Stimulated activated CD4-positive, alpha-beta T cell treated with anti-CD3 and anti-CD28 coated beads, Interleukin-1b, Interleukin-23, amount 100 ng/mL, for 1 hour (primary cell): ENCODE results near the gene USP5.
"Not testable (repeated sequence)": the region's sequence is repeated elsewhere in the genome, so short reads cannot be mapped to it uniquely, and the experiment has no call there.

Source experiments
- DNase-seq, 2 donors: peaks; one replicate each; pipeline ENCODE4 v3.0.0-alpha.2; 2020; ENCODE audit warnings: low read depth in 2 of 2

USP5 gene

GRCh38 chr12:6865307-6865706 lies 13.4 kb downstream of the USP5 start:
- DNase-seq = not testable (repeated sequence)

- no peak for DNase-seq
Observed at GRCh38 chr12:6866163-6866919, 14.4 kb downstream of the USP5 start.

- DNase-seq = no peak
Observed at GRCh38 chr12:6866920-6867412, 15.0 kb downstream of the USP5 start.

DNA sequence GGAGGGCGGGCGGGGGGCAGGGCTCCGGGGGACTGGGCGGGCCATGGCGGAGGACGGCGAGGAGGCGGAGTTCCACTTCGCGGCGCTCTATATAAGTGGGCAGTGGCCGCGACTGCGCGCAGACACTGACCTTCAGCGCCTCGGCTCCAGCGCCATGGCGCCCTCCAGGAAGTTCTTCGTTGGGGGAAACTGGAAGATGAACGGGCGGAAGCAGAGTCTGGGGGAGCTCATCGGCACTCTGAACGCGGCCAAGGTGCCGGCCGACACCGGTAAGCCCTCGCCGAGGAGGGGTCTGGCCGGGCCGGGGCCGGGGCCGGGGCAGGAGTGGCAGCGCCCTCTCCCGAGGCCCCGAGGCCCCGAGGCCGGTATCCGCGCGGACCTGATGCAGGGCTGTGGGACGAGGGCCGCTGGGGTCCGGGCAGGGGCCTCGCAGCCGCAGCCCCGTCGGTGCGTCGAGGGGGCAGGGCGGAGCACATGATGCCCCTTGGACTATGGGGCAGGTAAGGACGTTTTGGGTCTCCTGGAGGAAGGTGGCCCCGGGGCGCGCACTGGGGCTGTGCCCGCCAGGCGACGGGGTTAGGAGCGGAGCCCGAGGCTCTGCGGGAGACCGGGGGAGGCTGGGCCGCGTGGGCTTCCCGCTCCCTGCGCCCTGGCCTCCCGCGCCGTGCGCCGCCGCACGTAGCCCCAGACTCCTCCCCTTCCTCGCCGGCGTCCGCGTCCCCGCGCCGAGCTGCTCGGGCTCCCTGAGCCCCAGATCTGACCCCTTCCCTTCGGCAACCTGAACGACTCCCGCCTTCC lies 15.7 kb downstream of the USP5 start, which contains the start of gene TPI1:
Gene TPI1 (plus strand): TSS at position 119 of the 798 bp plus-strand sequence. CDS start 36 bp downstream, at position 155.
- peak; percentile 63 to 65 for DNase-seq

DNA sequence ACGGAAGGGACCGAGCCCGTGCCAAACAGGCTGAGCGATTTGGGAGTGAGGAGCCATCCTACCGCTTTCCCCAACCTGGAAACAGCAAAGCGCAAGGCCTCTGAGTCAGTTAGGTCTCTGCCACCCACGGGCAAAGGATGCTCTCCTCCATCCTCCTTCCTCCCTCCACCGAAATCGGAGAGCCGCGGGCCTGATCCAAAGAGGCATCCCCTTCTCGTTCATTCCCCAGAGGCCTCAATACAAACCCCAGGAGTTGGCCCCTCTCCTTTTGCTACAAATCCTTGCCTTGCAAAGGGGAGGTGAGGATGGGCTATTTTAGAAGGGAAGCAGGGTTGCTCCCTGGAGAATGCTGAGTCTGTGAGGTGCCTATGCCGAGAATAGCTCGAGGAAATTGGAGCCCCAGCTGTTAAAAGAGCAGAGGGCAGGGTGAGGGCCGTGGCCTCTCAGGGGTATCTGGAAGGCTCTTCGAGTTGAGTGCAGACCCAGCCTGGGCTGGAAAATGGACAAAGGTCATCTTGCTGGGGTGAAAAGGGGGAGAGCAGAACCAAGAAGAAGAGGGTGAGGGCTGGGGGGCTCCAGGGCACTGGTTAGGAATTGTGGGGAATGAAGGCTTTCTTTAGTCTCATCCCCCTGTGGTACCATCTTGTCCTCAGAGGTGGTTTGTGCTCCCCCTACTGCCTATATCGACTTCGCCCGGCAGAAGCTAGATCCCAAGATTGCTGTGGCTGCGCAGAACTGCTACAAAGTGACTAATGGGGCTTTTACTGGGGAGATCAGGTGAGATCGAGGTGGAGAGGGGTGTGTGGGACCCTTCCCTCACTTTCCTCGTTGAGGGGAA lies 16.5 kb downstream of the USP5 start:
- no peak for DNase-seq

- peak; percentile 75 to 77 for DNase-seq
Observed at GRCh38 chr12:6869049-6870021, 17.4 kb downstream of the USP5 start.

- DNase-seq = not testable (repeated sequence)
Observed at GRCh38 chr12:6870304-6870703, 18.4 kb downstream of the USP5 start.

DNA sequence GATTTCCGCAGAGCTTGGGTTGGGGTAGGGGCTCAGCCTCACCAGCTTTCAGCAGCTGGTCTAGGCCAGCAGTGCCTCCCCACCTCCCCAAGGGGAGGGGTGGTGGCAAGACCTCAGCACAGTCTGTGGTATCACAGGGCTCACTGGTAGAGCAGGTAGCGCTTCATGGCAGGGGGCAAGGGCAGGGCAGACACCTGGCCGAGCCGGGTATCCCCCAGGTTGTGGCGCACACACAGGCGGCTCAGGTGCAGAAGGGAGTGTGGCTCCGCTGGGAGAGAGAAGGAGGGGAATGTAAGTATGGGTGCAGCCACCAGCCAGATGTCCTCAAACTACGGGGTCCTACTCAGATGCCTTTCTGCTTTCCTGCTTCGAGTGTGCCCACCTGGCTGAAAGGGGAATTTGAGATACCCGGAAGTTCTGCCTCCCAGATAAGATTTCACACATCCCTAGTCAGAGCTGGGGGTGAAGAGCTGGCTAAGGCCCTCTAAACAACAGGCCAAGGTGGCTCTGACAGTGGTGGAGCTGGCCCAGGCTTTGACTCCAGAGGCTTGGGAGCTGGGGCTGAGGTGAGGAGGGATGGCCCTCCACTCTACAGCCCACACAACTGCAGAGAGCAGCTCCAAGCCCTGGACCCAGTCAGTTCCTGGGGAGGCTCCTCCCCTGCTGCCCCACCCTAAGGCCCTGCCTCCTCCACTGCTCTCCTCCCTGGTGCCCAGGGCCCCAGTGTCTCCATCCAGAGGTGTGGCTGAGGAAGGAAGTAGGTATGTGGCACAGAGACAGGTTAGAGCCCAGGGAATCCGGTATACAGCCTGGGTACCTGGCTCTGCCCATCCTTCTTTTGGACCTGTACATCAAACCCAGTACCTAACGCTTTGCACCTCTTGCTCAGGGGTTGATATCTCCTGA lies 19.4 kb downstream of the USP5 start:
- no peak for DNase-seq

GRCh38 chr12:6872073-6873048 lies 20.4 kb downstream of the USP5 start:
- peak; percentile 54 to 78 for DNase-seq

DNA sequence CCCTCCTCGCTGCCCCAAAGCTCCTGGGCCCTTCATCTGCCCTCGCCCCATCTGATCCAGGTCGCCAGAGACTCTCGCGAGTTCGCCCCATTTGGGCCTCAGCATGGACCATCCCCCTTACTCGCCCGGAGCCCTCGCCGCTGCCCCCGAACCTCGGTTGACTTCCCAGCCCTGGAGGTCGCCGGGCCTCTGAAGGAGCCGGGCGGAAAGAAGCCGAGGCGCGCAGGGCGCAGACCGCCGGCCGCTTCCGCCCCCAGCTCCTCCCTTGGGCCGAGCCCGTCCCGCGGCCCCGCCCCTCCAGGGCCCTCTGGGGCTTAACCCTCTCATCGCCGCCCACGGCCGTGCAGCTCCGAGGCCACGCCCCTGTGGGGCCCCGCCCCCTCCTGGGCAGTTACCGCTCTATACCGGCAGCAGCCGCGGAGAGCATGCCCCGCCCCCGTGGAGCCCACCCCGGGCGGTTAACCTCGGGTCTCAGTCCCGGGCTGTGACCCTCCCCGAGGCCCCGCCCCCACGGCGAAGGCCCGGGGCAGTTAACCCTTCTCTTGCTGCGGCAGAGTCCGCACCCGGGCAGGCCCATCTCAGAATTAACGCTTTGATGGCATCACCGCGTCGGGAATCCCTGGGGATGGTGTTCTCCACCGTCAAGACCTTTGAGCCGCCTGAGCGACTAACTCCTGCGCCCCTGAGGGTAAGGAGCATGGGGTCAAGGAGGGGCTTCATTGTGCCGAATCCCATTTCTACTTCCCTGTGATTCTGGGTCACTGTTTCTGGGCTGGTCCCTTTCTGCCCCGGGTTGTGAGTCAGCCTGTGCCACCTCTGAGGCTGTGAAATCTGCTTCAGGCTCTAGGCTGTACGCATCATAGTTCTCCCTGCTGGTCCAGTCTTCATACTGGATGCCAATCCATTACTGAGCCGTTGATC lies 21.4 kb downstream of the USP5 start, which contains the start of gene SPSB2:
Gene SPSB2 (minus strand): TSS at position 210 of the 921 bp plus-strand sequence. CDS start 402 bp downstream, outside the sequence.
- DNase-seq = peak; percentile 97 to 100

DNA sequence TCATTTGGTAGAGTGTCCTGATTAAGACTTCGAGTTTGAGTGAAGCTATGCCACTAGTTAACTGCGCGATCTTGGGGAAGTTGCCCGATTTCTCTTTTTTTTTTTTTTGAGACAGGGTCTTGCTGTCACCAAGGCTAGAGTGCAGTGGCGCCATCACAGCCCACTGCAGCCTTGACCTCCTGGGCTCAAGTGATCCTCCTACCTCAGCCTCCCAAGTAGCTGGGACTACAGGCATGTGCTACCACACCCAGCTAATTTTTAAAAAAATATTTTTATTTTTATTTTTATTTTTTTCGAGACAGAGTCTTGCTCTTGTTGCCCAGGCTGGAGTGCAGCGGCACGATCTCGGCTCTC lies 22.0 kb downstream of the USP5 start:
- not testable (repeated sequence) for DNase-seq

DNA sequence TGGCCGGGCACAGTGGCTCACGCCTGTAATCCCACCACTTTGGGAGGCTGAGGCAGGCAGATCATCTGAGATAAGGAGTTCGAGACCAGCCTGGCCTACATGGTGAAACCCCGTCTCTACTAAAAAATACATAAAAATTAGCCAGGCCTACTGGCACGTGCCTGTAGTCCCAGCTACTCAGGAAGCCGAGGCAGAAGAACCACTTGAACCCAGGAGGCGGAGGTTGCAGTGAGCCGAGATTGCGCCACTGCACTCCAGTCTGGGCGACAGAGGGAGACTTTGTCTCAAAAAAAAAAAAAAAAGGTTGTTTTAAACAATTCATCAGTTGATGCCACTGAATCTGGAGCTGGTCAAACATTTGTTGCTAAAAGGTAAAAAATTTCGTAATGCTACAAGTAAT lies 27.9 kb downstream of the USP5 start:
- DNase-seq = not testable (repeated sequence)

- no peak for DNase-seq
Observed at GRCh38 chr12:6883252-6883651, 31.3 kb downstream of the USP5 start.

DNA sequence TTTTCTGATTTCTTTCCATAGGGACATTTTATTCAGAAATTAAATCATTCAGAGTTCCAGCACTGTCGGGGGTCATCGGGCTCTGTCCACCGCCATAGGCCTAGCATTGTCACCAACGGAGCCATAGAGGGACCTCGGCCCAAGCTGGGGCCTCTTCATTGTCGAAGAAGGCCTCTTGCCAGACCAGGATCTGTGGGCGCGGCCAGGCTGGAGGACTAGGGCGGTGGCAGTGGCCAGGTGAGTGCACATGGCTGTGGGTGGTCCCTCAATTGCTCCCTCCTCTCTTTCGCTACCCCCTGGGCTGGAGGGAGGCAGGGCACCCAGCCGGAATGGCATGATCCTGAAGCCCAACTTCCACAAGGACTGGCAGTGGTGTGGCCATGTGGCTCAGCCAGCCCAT lies 31.7 kb downstream of the USP5 start:
- no peak for DNase-seq

- DNase-seq = no peak
Observed at GRCh38 chr12:6884539-6884938, 32.6 kb downstream of the USP5 start.

DNA sequence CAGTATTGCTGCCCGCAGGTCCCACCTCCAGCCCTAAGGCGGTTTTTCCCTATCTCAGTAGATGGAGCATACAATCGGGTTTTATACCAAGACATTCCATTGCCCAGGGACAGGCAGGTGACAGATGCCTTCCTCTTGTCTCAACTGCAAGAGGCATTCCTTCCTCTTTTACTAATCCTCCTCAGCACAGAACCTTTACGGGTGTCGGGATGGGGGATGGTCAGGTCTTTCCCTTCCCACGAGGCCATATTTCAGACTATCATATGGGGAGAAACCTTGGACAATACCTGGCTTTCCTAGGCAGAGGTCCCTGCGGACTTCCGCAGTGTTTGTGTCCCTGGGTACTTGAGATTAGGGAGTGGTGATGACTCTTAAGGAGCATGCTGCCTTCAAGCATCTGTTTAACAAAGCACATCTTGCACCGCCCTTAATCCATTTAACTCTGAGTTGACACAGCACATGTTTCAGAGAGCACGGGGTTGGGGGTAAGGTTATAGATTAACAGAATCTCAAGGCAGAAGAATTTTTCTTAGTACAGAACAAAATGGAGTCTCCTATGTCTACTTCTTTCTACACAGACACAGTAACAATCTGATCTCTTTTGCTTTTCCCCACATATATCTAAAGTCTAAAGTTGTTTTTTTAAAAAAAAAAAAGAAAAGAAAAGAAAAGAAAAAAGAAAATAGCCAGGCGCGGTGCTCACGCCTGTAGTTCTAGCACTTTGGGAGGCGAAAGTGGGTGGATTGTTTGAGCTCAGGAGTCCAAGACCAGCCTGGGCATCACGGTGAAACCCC lies 34.5 kb downstream of the USP5 start:
- not testable (repeated sequence) for DNase-seq
